Stomach smooth muscle (tissue), 2 donors: ENCODE results near the gene CTSK.
"Not testable (repeated sequence)": the region's sequence is repeated elsewhere in the genome, so short reads cannot be mapped to it uniquely, and the experiment has no call there.

Source experiments
- H3K27ac ChIP-seq: one replicate; pipeline ENCODE4 v1.7.0; 2013; ENCODE audit warnings: mild to moderate bottlenecking, low read length, inconsistent platforms
- H3K27me3 ChIP-seq, 2 donors: one replicate each; pipeline ENCODE4 v1.7.0; 2013; ENCODE audit warnings: low read length in 2 of 2; ENCODE audit not compliant: insufficient read depth in 2 of 2, control insufficient read depth in 1 of 2
- H3K36me3 ChIP-seq, 2 donors: one replicate each; pipeline ENCODE4 v1.7.0; 2013; ENCODE audit warnings: low read length in 2 of 2; ENCODE audit not compliant: control insufficient read depth in 2 of 2, insufficient read depth in 2 of 2
- H3K4me1 ChIP-seq: one replicate; pipeline ENCODE4 v1.7.0; 2013; ENCODE audit warnings: low read length; ENCODE audit not compliant: control insufficient read depth, insufficient read depth
- H3K4me3 ChIP-seq, 2 donors: one replicate each; pipeline ENCODE4 v1.7.0; 2013; ENCODE audit warnings: low read length in 2 of 2
- H3K9ac ChIP-seq, 2 donors: one replicate each; pipeline ENCODE4 v1.7.0; 2013; ENCODE audit warnings: low read length in 2 of 2, mild to moderate bottlenecking in 1 of 2
- H3K9me3 ChIP-seq, 2 donors: one replicate each; pipeline ENCODE4 v1.7.0; 2013; ENCODE audit warnings: low read length in 2 of 2; ENCODE audit not compliant: control insufficient read depth in 2 of 2
- donor health status: healthy.
- donor health status: Pancreatic carcinoma.

CTSK gene

DNA sequence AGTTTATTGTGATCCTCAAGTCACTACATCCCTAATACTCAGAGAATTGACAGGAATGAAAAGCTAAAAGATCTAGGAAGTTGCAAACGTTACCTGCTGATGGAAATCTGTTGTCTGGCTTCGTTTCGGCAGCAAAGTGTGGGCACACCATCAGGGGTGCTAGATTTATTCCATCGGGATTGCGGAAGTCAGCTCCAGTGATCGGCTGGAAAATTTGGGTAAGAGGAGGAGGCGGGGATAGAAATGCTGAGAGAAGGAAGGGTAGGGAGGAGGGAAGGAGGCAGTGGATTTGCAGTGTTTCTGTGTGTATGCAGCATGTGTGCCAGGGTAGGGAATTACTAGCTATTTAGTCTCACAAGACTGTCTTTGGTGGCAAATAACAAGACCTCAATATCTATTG is at the start of gene CTSK:
Gene CTSK, minus strand, starts transcription at position 140 of the 400 bp plus-strand sequence. CDS start 1,455 bp downstream, outside the sequence.
- H3K4me1 ChIP-seq = no peaks in the 10 kb centered on the region
- H3K9me3 ChIP-seq = no peaks in the 10 kb centered on the region
- H3K27ac ChIP-seq = no peak within 1 kb of the TSS
- H3K36me3 ChIP-seq = peaks cover 22 to 29% of the 10 kb centered on the region in 2 donors
- H3K9ac ChIP-seq = peak within 1 kb of the TSS in 1 of 2 donors; percentile 10
- H3K4me3 ChIP-seq = peak within 1 kb of the TSS; percentile 6 to 58
- no peaks in the 10 kb centered on the region for H3K27me3 ChIP-seq

DNA sequence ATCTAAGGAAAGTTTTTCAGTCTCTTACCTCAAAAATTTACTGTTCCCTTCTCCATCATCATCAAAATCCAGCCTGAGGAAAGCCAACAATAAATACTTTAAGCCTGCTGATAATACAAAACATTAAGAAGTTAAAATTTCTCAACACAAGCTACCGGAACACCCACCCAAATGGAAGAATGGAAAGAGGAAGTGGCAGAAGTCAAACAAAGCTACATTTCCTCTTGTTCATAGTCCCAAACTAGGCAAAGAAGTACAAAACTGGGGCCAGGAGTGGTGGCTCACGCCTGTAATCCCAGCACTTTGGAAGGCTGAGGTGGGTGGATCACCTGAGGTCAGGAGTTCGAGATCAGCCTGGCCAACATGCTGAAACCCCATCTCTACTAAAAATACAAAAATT is 44.7 kb upstream of the CTSK start:
- not testable (repeated sequence) for H3K4me1 ChIP-seq, H3K9me3 ChIP-seq, H3K27me3 ChIP-seq, H3K9ac ChIP-seq, H3K27ac ChIP-seq, H3K4me3 ChIP-seq
- peaks cover 7 to 13% of the 10 kb centered on the region in 2 donors for H3K36me3 ChIP-seq

DNA sequence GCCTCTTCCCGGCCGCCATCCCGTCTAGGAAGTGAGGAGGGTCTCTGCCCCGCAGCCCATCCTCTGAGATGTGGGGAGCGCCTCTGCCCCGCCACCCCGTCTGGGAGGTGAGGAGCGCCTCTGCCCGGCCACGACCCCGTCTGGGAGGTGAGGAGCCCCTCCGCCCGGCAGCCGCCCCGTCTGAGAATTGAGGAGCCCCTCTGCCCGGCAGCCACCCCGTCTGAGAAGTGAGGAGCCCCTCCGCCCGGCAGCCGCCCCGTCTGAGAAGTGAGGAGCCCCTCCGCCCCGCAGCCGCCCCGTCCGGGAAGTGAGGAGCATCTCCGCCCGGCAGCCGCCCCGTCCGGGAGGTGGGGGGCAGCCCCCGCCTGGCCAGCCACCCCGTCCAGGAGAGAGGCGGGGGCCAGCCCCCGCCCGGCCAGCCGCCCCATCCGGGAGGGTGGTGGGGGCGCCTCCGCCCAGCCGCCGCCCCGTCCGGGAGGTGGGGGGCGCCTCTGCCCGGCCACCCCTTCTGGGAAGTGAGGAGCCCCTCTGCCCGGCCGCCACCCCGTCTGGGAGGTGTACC is 42.8 kb upstream of the CTSK start:
- not testable (repeated sequence) for H3K4me1 ChIP-seq, H3K27me3 ChIP-seq, H3K27ac ChIP-seq, H3K4me3 ChIP-seq, H3K9ac ChIP-seq, H3K9me3 ChIP-seq
- H3K36me3 ChIP-seq = peaks cover 7 to 13% of the 10 kb centered on the region in 2 donors

DNA sequence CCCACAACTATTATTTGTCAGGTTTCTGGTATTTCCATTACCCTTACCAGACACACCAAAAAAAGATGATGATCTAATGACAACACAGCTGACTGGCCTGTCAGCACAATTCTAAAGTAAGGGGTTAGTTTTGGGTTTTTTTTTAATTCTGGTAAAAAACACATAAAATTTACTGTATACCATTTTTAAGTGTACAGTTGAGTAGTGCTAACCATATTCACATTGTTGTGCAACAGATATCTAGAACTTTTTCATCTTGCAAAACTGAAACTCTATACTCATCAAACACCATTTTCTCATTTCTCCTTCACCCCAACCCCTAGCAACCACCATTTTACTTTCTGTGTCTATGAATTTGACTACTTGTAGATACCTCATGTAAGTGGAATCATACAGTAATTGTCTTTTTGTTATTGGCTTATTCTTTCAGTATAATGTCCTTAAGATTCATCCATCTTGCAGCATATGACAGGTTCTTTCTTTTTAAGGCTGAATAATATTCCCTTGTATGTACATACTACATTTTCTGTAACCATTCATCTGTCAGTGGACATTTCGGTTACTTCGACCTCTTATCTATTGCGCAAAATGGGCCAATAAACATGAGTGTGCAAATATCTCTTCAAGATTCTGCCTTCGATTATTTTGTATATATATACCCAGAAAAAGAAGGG is 38.5 kb upstream of the CTSK start:
- Histone ChIP-seq H3K9ac (no peak overlapping the region), H3K4me1 (peaks cover 2% of the 10 kb centered on the region), H3K27ac (no peak overlapping the region), H3K4me3 (no peak overlapping the region), H3K36me3 (peaks cover 0 to 3% of the 10 kb centered on the region in 2 donors), H3K27me3 (no peaks in the 10 kb centered on the region), H3K9me3 (no peaks in the 10 kb centered on the region)

DNA sequence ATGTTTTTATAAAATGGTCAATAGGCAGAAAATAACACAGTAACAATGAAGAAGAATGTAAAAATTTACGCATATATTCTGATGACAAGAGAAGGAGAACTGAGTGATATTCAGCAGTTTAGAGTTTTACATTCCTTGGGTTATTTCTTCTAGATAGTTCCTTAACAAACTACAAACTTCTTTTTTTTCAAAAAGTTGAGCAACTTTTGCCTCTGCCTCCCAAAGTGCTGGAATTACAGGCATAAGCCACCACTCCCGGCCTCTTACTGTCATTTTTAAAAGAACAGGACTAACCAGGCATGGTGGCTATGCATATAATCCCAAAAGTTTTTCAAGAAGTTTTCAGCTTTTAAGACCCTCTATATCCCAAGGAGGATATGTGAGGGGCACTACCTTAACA is 35.4 kb upstream of the CTSK start:
- Histone ChIP-seq H3K4me1 (peaks cover 2% of the 10 kb centered on the region), H3K27ac (no peak overlapping the region), H3K27me3 (no peaks in the 10 kb centered on the region), H3K9ac (no peak overlapping the region), H3K9me3 (no peaks in the 10 kb centered on the region), H3K36me3 (peaks cover 8% of the 10 kb centered on the region in 2 donors), H3K4me3 (no peak overlapping the region)

DNA sequence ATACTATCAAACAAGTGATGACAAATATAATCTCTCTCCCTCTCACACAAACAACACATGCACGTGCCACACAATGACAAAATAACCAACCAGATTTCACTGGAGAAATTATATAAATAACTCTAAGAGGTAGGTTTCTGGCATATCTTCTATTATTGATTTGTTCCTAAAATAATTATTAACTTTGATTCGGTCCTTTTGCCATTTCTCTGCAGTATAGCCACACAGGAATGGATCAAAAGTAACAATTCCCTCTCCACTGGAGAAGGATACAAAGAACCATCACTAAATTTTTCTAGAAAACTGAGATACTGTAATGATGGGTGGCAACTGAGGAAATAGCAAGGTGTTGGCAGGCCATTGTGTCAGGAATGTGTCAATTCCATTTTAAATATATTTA is 34.9 kb upstream of the CTSK start:
- Histone ChIP-seq H3K4me1 (peaks cover under 1% of the 10 kb centered on the region), H3K9ac (no peak overlapping the region), H3K27ac (no peak overlapping the region), H3K9me3 (no peaks in the 10 kb centered on the region), H3K4me3 (no peak overlapping the region), H3K36me3 (peaks cover 7 to 8% of the 10 kb centered on the region in 2 donors), H3K27me3 (no peaks in the 10 kb centered on the region)

DNA sequence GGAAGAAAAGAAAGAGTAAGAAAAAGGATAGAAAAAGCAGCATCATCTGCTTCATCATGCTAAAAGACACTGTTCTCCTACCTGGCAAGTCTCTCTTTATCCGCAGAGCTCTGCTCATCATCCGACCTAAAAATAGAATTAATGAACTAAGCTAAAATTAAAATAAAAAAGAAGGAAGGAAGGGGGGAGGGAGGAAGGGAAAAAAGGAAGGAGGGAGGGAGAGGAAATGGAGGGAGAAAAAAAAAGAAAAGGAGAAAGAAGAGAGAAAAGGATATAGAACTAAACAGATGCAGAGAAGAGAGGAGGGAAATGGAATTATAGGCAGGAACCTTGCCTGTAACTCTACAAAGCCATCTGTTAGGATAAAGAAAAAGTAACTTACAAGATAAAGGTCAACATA is 34.3 kb upstream of the CTSK start:
- H3K4me3 ChIP-seq = no peak overlapping the region
- no peaks in the 10 kb centered on the region for H3K27me3 ChIP-seq
- no peaks in the 10 kb centered on the region for H3K9me3 ChIP-seq
- H3K4me1 ChIP-seq = no peaks in the 10 kb centered on the region
- no peak overlapping the region for H3K27ac ChIP-seq
- no peak overlapping the region for H3K9ac ChIP-seq
- peaks cover 7 to 8% of the 10 kb centered on the region in 2 donors for H3K36me3 ChIP-seq

DNA sequence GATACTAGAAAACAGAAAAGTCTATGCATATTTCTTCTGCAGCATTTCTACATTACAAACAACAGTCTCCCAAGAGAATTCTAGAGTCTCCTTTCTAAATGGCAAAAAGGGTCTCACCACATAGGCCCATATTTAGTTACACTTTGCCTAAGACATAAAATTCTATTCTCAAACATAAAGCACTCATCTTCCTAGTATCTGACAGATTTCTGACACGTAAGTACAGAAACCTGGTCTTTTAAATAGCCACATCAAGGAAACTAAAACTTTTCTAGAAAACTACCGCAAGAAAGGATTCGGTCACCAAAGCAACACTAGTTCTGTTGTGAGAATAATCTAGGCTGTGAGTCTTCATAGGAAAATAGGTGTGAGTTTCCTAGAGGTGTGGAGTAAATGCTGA is 33.6 kb upstream of the CTSK start:
- Histone ChIP-seq H3K9ac (no peak overlapping the region), H3K36me3 (peaks cover 8 to 9% of the 10 kb centered on the region in 2 donors), H3K27me3 (no peaks in the 10 kb centered on the region), H3K4me3 (no peak overlapping the region), H3K4me1 (no peaks in the 10 kb centered on the region), H3K27ac (no peak overlapping the region), H3K9me3 (no peaks in the 10 kb centered on the region)

DNA sequence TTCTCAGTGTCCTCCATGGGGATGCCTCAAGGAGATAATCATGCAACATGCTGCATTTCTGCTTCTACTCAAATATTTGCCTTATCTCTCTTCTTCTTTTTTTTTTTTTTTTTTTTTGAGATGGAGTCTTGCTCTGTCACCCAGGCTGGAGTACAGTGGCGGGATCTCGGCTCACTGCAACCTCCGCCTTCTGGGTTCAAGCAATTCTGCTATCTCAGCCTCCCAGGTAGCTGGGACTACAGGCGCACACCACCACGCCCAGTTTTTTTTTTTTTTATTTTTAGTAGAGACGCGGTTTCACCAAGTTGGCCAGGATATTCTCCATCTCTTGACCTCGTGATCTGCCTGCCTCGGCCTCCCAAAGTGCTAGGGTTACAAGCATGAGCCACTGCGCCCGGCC is 32.8 kb upstream of the CTSK start:
- H3K9me3 ChIP-seq, H3K9ac ChIP-seq, H3K4me3 ChIP-seq, H3K4me1 ChIP-seq, H3K27me3 ChIP-seq, H3K27ac ChIP-seq: not testable (repeated sequence)
- peaks cover 11 to 13% of the 10 kb centered on the region in 2 donors for H3K36me3 ChIP-seq

DNA sequence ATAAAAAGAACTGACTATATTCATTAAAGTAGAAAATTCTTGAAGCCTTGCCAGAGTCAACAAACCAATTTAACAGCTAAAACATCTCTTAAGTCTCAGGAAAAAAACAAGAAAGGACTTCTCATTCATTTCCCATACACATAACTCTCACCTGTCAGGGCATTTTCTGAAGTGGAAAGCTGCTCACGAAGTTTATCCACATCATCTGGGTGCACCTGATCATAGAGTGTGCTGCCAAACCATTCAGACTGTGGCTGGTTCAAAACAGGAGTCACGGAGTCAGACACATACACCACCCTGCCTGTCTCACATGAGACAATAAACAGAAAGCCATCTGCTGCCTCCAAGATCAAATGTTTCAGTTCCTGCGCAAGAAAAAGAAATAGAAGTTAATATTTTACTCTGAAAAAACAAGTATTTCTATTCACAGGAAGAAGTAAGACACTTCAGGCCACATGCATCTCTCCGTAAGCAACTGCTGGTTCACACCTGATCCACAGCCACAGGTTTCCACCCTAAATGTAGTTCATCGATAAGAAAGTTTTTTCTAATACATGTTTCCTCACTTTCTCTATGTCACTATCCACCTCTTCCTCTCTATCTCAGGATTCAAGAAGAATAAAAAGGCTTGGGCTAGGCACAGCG is 28.2 kb upstream of the CTSK start:
- Histone ChIP-seq H3K9ac (no peak overlapping the region), H3K27me3 (no peaks in the 10 kb centered on the region), H3K4me1 (no peaks in the 10 kb centered on the region), H3K9me3 (no peaks in the 10 kb centered on the region), H3K4me3 (no peak overlapping the region), H3K36me3 (peaks cover 30 to 33% of the 10 kb centered on the region in 2 donors), H3K27ac (no peak overlapping the region)

DNA sequence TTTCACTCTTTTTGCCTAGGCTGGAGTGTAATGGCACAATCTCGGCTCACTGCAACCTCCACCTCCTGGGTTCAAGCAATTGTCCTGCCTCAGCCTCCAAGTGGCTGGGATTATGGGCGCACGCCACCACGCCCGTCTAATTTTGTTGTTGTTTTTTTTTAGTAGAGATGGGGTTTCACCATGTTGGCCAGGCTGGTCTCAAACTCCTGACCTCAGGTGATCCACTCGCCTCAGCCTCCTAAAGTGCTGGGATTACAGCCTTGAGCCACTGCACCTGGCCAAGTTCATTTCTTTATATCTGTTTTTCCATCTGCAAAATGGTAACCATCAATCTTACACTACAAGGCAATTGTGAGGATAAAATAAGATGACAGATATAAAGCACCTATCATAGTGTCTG is 25.9 kb upstream of the CTSK start:
- H3K4me3 ChIP-seq, H3K9me3 ChIP-seq, H3K27ac ChIP-seq, H3K9ac ChIP-seq, H3K4me1 ChIP-seq, H3K27me3 ChIP-seq: not testable (repeated sequence)
- peaks cover 31 to 38% of the 10 kb centered on the region in 2 donors for H3K36me3 ChIP-seq
